A549 (cell line): ENCODE results near the gene ULK4. TPM values are rescaled to one million over a fixed set of nuclear protein-coding genes. Genes with fewer than 3 reads are reported as not detected.

Source experiments
- ATAC-seq, 2 experiments: fragments of 200-7000 bp in 1 of 2; fragments of >200 bp in 1 of 2; cut with Nextera tagmentation in 1 of 2; cut with Tn5 transposase in 1 of 2; 3 replicates each; pipeline versions ENCODE4 v1.8.0 to v1.9.1; 2018 to 2020; ENCODE audit warnings: mild to moderate bottlenecking in 1 of 2, moderate library complexity in 1 of 2
- CTCF ChIA-PET: fragments of 300-600 bp; sonication (Branson Sonifier 250); formaldehyde crosslinking; extraction: SDS; loops from one replicate; lab custom pipeline; 2021; ENCODE audit warnings: antibody characterized with exemption, inconsistent platforms; lab: Yijun Ruan, JAX
- POLR2A ChIA-PET: fragments of 350-600 bp; formaldehyde crosslinking; extraction: SDS; loops from one replicate; lab custom pipeline; 2021; ENCODE audit warnings: antibody characterized with exemption, inconsistent platforms; lab: Yijun Ruan, JAX
- DNase-seq, 2 experiments: peaks; one replicate each; pipeline versions ENCODE4 v3.0.0 to v3.0.0-alpha.2; 2011 to 2016; ENCODE audit warnings: low read depth in 1 of 2, low spot score in 1 of 2
- FAIRE-seq: peaks from 2 replicates; lab custom pipeline; 2011; peaks lifted over from hg19 to GRCh38; lab: Jason Lieb, UNC
- H3K27ac ChIP-seq, 2 experiments: fragments of >200 bp; sonication (Bioruptor Twin); formaldehyde crosslinking; 3 replicates each; pipeline ENCODE4 v1.5.1; 2016 to 2017
- H3K4me1 ChIP-seq: fragments of >200 bp; sonication (Bioruptor Twin); formaldehyde crosslinking; 3 replicates; pipeline ENCODE4 v1.6.1; 2016
- H3K4me2 ChIP-seq: fragments of >200 bp; sonication (Bioruptor Twin); formaldehyde crosslinking; 3 replicates; pipeline ENCODE4 v1.6.1; 2016
- H3K4me3 ChIP-seq: fragments of >200 bp; sonication (Bioruptor Twin); formaldehyde crosslinking; 3 replicates; pipeline ENCODE4 v1.5.1; 2016
- H3K9me3 ChIP-seq: fragments of >200 bp; sonication (Bioruptor Twin); formaldehyde crosslinking; 3 replicates; pipeline ENCODE4 v1.6.1; 2016
- ATOH8 ChIP-seq: fragments of 250-450 bp; sonication (Bioruptor Pico); IDR thresholded peaks from 2 replicates; pipeline ENCODE4 v1.5.0; 2020; ENCODE audit warnings: low read depth, mild to moderate bottlenecking, moderate library complexity
- CEBPB ChIP-seq, 2 experiments: fragments of >200 bp in 1 of 2; sonication (Bioruptor Twin) in 1 of 2; formaldehyde crosslinking in 1 of 2; IDR thresholded peaks; 2 replicates each; pipeline ENCODE4 v1.6.1; 2012 to 2016
- CHD2 ChIP-seq: fragments of 150-350 bp; IDR thresholded peaks from 2 replicates; pipeline ENCODE4 v1.6.1; 2014; ENCODE audit warnings: low read length; ENCODE audit not compliant: partially characterized antibody
- EHMT2 ChIP-seq: fragments of 200-600 bp; sonication (generic); IDR thresholded peaks from 2 replicates; pipeline ENCODE4 v1.6.1; 2016; ENCODE audit warnings: antibody characterized with exemption, low read depth, mild to moderate bottlenecking, moderate library complexity
- EP300 ChIP-seq, 2 experiments: fragments of >200 bp; sonication (Bioruptor Twin); formaldehyde crosslinking; IDR thresholded peaks; 2 replicates in 1 of 2; 3 replicates in 1 of 2; pipeline ENCODE4 v1.6.1; 2016 to 2017
- ESRRA ChIP-seq: fragments of 150-350 bp; IDR thresholded peaks from 2 replicates; pipeline ENCODE4 v1.6.1; 2014; ENCODE audit warnings: mild to moderate bottlenecking, low read length, borderline replicate concordance
- FOXS1 ChIP-seq: fragments of 250-450 bp; sonication (Bioruptor Pico); IDR thresholded peaks from 2 replicates; pipeline ENCODE4 v1.5.0; 2020; ENCODE audit warnings: mild to moderate bottlenecking, moderate library complexity
- HES2 ChIP-seq: fragments of >200 bp; sonication (Bioruptor Twin); formaldehyde crosslinking; IDR thresholded peaks from 2 replicates; pipeline ENCODE4 v1.6.1; 2016
- HEYL ChIP-seq: fragments of 250-450 bp; sonication (Bioruptor Pico); IDR thresholded peaks from 2 replicates; pipeline ENCODE4 v1.8.0; 2021; ENCODE audit warnings: mild to moderate bottlenecking, moderate library complexity
- HOXB5 ChIP-seq: fragments of 250-450 bp; sonication (Bioruptor Pico); IDR thresholded peaks from 2 replicates; pipeline ENCODE4 v1.5.0; 2020; ENCODE audit warnings: mild to moderate bottlenecking, moderate library complexity
- KDM1A ChIP-seq: fragments of 200-600 bp; sonication (generic); IDR thresholded peaks from 2 replicates; pipeline ENCODE4 v1.6.1; 2016; ENCODE audit warnings: low read depth, mild to moderate bottlenecking
- MAFK ChIP-seq: fragments of 450-650 bp; IDR thresholded peaks from 2 replicates; pipeline ENCODE4 v1.6.1; 2014; ENCODE audit not compliant: partially characterized antibody
- POLR2A ChIP-seq: IDR thresholded peaks from 2 replicates; pipeline ENCODE4 v1.6.1; 2012; ENCODE audit warnings: mild to moderate bottlenecking, low read length
- REST ChIP-seq: fragments of 200-600 bp; sonication (generic); IDR thresholded peaks from 2 replicates; pipeline ENCODE4 v1.6.1; 2016; ENCODE audit warnings: antibody characterized with exemption, mild to moderate bottlenecking, moderate library complexity
- SMC3 ChIP-seq: fragments of >200 bp; sonication (Bioruptor Twin); formaldehyde crosslinking; IDR thresholded peaks from 3 replicates; pipeline ENCODE4 v1.6.1; 2018; ENCODE audit warnings: inconsistent platforms
- SREBF2 ChIP-seq: fragments of 450-650 bp; IDR thresholded peaks from 2 replicates; pipeline ENCODE4 v1.6.1; 2014; ENCODE audit warnings: mild to moderate bottlenecking, moderate library complexity
- TP53 ChIP-seq: fragments of 250-450 bp; sonication (Bioruptor Pico); IDR thresholded peaks from 2 replicates; pipeline ENCODE4 v1.5.0; 2021; ENCODE audit warnings: mild to moderate bottlenecking, moderate library complexity
- USF2 ChIP-seq: fragments of 450-650 bp; IDR thresholded peaks from 2 replicates; pipeline ENCODE4 v1.6.1; 2014; ENCODE audit warnings: antibody characterized with exemption
- ZNF302 ChIP-seq: fragments of 250-450 bp; sonication (Bioruptor Pico); IDR thresholded peaks from 2 replicates; pipeline ENCODE4 v1.9.0; 2021; ENCODE audit warnings: inconsistent platforms, mild to moderate bottlenecking, moderate library complexity
- ZSCAN20 ChIP-seq: fragments of 250-450 bp; sonication (Bioruptor Pico); IDR thresholded peaks from 2 replicates; pipeline ENCODE4 v1.8.0; 2022; ENCODE audit warnings: mild to moderate bottlenecking, moderate library complexity
- polyA plus RNA-seq, 4 experiments: library from polyadenylated mRNA; depleted of rRNA in 3 of 4; stranded (reverse); fragments of >200 nt; fragmentation: RNase III in 1 of 4; extraction: RNeasy Plus Mini Kit Qiagen cat#74134 plus additional on column Dnase treatment in 1 of 4; gene quantifications; 2 replicates in 3 of 4; 3 replicates in 1 of 4; pipeline ENCODE4 v1.2.3, GENCODE V29; 2011 to 2017

ULK4 gene
- polyA plus RNA-seq, 2 of the 4 experiments (the other 2 are of a cell fraction), result 4.9 to 7.7 TPM

GRCh38 chr3:41603807-41604206 is 358.1 kb downstream of the ULK4 start (continued):
- TF ChIP-seq KDM1A (no peak), EP300 (IDR thresholded peaks at IDR 0.05) (no peak), REST (no peak)

GRCh38 chr3:41602121-41602520 is 359.8 kb downstream of the ULK4 start:
- Histone ChIP-seq H3K27ac (no peak overlapping the region), H3K4me3 (no peak overlapping the region), H3K4me1 (no peaks in the 10 kb centered on the region), H3K4me2 (no peak overlapping the region), H3K9me3 (no peaks in the 10 kb centered on the region)
- DNase-seq, result no peak
- no peak for FAIRE-seq
- no peak for ATAC-seq
- ChIA-PET CTCF (interaction anchor here (0.6 kb wide), 1 partner anchor 365 kb away, joined by 3 read pairs; no protein-coding TSS in a partner anchor), POLR2A (no interaction called here)
- TF ChIP-seq CEBPB (IDR thresholded peaks at IDR 0.05) (no peak), SREBF2 (no peak), EHMT2 (no peak), HES2 (no peak), FOXS1 (no peak), POLR2A (no peak), MAFK (no peak), ZSCAN20 (CRISPR knock-in tag) (no peak), HOXB5 (CRISPR knock-in tag) (no peak), ATOH8 (CRISPR knock-in tag) (no peak), REST (no peak), TP53 (no peak), ESRRA (no peak), USF2 (no peak), SMC3 (no peak), CHD2 (no peak), HEYL (CRISPR knock-in tag) (no peak), ZNF302 (CRISPR knock-in tag) (no peak)
